ENCODE data around the gene PLCB3. TPM values are rescaled to one million over a fixed set of nuclear protein-coding genes. Genes with fewer than 3 reads are reported as not detected.

Gene PLCB3
- total RNA-seq, 1 experiment from 2014 or later = 40.6 TPM

DNA sequence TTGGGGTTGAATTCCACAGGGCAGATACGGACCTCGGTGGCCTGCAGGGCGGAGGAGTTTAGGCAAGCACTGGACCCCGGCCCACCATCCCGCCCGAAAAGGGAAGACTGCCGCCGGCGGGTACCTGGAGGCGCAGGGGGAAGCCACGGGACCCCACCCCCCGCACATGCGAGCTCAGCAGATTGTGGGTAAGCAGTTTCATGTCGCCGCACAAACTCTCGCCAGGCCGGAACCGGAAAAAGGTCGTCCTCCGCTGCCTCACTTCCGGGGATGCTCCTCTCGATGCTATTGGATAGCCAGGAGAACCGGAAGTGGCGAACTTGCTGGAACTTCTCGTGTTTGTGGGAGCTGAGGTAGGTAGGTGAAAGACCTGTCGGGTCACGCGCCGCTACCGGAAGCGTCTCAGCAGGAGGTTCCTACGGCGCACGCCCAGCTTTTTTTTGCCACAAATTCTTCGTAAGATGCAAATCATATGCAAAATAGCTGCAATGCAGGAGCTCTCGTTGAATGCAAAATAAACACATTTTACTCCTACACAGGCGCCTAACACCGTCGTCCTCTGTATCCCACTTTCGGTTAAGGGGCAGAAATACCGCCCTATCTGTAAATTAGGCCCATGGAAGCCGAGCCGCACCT, 66.1 kb downstream of the PLCB3 start, which contains the start of gene TRMT112:
TSS of gene TRMT112 (minus strand) at position 235 of the 636 bp plus-strand sequence. CDS start at position 202, 33 bp downstream.
- H3K27ac Mint-ChIP-seq (ENCODE audit: unreplicated experiment) = peak within 1 kb of the TSS; percentile 97
- no TSS peak for BruUV-seq (replicated peaks)
- Histone ChIP-seq H3K9me3 (no peaks in the 10 kb centered on the region), H3K36me3 (ENCODE audit: control insufficient read depth, insufficient read depth, low read length) (peaks cover 5% of the 10 kb centered on the region), H3K27me3 (replicated peaks; ENCODE audit: control insufficient read depth, insufficient read depth, low read length) (no peaks in the 10 kb centered on the region), H3K4me1 (peaks cover 15% of the 10 kb centered on the region), H3K4me3 (ENCODE audit: low read depth, low read length) (peak within 1 kb of the TSS; percentile 70)
- no peaks in the 10 kb centered on the region for H3K9me3 Mint-ChIP-seq (ENCODE audit: unreplicated experiment)
- ChIA-PET CTCF (interaction anchor here (0.6 to 3.6 kb wide), 34 partner anchors 9 to 958 kb away, joined by 3 to 274 read pairs (median 6); partner anchors contain the start of genes CATSPERZ, ESRRA, MACROD1 and SF1), POLR2A (interaction anchor here (0.5 to 2.6 kb wide), 37 partner anchors 12 to 1192 kb away, joined by 3 to 86 read pairs (median 6); partner anchors contain the start of genes BAD, ESRRA, GPR137 and MACROD1)
- H3K27me3 Mint-ChIP-seq (ENCODE audit: insufficient read depth, unreplicated experiment) = no peaks in the 10 kb centered on the region
- peak within 1 kb of the TSS; percentile 84 for H3K4me3 Mint-ChIP-seq (ENCODE audit: unreplicated experiment)
- peaks cover 72% of the 10 kb centered on the region for H3K36me3 Mint-ChIP-seq (ENCODE audit: insufficient read depth, unreplicated experiment)
- intact Hi-C loops (cut with micrococcal nuclease; ENCODE audit: unreplicated experiment) = loop anchor here (1.0 to 5.0 kb wide), 6 partner anchors 12 to 331 kb away; partner anchors contain the start of gene ESRRA
- peak; percentile 97 to 100 for DNase-seq
- peaks cover 35% of the 10 kb centered on the region for H3K4me1 Mint-ChIP-seq (ENCODE audit: low read depth, unreplicated experiment)
- TF ChIP-seq, protein P1, sequence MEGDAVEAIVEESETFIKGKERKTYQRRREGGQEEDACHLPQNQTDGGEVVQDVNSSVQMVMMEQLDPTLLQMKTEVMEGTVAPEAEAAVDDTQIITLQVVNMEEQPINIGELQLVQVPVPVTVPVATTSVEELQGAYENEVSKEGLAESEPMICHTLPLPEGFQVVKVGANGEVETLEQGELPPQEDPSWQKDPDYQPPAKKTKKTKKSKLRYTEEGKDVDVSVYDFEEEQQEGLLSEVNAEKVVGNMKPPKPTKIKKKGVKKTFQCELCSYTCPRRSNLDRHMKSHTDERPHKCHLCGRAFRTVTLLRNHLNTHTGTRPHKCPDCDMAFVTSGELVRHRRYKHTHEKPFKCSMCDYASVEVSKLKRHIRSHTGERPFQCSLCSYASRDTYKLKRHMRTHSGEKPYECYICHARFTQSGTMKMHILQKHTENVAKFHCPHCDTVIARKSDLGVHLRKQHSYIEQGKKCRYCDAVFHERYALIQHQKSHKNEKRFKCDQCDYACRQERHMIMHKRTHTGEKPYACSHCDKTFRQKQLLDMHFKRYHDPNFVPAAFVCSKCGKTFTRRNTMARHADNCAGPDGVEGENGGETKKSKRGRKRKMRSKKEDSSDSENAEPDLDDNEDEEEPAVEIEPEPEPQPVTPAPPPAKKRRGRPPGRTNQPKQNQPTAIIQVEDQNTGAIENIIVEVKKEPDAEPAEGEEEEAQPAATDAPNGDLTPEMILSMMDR (IDR thresholded peaks at IDR 0.05; ENCODE audit: insufficient read depth in 1 of 2, low read depth in 1 of 2, low read length in 1 of 2, severe bottlenecking in 1 of 2, unreplicated experiment in 1 of 2) = no peak

DNA sequence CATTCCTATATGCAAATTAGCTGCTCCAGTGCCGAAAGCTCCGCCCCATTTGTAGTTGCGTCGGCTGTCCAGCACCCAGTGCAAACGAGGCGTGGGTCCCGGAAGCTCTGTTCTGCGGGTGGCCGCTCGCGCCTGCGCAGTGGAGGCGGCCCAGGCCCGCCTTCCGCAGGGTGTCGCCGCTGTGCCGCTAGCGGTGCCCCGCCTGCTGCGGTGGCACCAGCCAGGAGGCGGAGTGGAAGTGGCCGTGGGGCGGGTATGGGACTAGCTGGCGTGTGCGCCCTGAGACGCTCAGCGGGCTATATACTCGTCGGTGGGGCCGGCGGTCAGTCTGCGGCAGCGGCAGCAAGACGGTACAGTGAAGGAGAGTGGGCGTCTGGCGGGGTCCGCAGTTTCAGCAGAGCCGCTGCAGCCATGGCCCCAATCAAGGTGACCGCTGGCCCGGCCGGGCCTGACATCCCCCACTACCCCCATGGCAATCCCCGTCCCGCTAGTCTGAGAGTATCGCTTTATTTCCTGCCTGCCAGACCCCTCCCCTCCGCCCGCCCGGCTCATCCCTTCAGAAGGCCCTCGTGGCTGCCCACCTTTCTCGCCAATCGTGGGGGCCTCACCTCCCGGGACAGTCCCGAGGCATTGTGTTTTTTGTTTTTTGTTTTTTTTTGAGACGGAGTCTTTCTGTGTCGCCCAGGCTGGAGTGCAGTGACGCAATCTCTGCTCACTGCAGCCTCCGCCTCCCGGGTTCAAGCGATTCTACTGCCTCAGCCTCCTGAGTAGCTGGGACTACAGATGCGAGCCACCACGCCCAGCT, 66.8 kb downstream of the PLCB3 start, which contains the start of gene PRDX5:
TSS of gene PRDX5 (plus strand) at position 161 of the 805 bp plus-strand sequence. CDS start at position 256, 95 bp downstream.
- H3K36me3 ChIP-seq (ENCODE audit: control insufficient read depth, insufficient read depth, low read length) = peaks cover 5% of the 10 kb centered on the region

More for the DNA sequence above, 66.8 kb downstream of the PLCB3 start, which contains the start of gene PRDX5:
- DNase-seq = peak; percentile 98
- BruUV-seq (replicated peaks) = no TSS peak
- Mint-ChIP-seq H3K4me3 (ENCODE audit: unreplicated experiment) (peak within 1 kb of the TSS; percentile 84), H3K27ac (ENCODE audit: unreplicated experiment) (peak within 1 kb of the TSS; percentile 97), H3K4me1 (ENCODE audit: low read depth, unreplicated experiment) (peaks cover 28% of the 10 kb centered on the region), H3K27me3 (ENCODE audit: insufficient read depth, unreplicated experiment) (no peaks in the 10 kb centered on the region), H3K36me3 (ENCODE audit: insufficient read depth, unreplicated experiment) (peaks cover 69% of the 10 kb centered on the region), H3K9me3 (ENCODE audit: unreplicated experiment) (no peaks in the 10 kb centered on the region)
- CTCF ChIA-PET = interaction anchor here (0.6 to 3.6 kb wide), 35 partner anchors 9 to 957 kb away, joined by 3 to 274 read pairs (median 6); partner anchors contain the start of genes CATSPERZ, ESRRA, MACROD1 and SF1
- H3K4me1 ChIP-seq = peaks cover 21% of the 10 kb centered on the region
- no peaks in the 10 kb centered on the region for H3K9me3 ChIP-seq
- TF ChIP-seq, protein P1 (IDR thresholded peaks at IDR 0.05; ENCODE audit: insufficient read depth in 1 of 2, low read depth in 1 of 2, low read length in 1 of 2, severe bottlenecking in 1 of 2, unreplicated experiment in 1 of 2) = peak in 1 of 2 experiments; percentile 56
- no peaks in the 10 kb centered on the region for H3K27me3 ChIP-seq (replicated peaks; ENCODE audit: control insufficient read depth, insufficient read depth, low read length)
- peak within 1 kb of the TSS; percentile 70 for H3K4me3 ChIP-seq (ENCODE audit: low read depth, low read length)
- POLR2A ChIA-PET = interaction anchor here (0.6 to 2.6 kb wide), 35 partner anchors 11 to 817 kb away, joined by 3 to 86 read pairs (median 6); partner anchors contain the start of genes BAD, ESRRA, GPR137 and MACROD1
- intact Hi-C loops (cut with micrococcal nuclease; ENCODE audit: unreplicated experiment) = loop anchor here (1.0 to 5.0 kb wide), 6 partner anchors 13 to 331 kb away; partner anchors contain the start of gene ESRRA

Other genes starting within 250 kb of the PLCB3 start
- 0.14 and 0.39 TPM in 2 replicates for gene FLRT1, start 215.6 kb upstream of the PLCB3 start, total RNA-seq (2022)
- 24.0 and 29.6 TPM in 2 replicates for gene MACROD1, start 85.4 kb upstream of the PLCB3 start, total RNA-seq (2022)
- 293 and 297 TPM in 2 replicates for gene STIP1, start 65.4 kb upstream of the PLCB3 start, total RNA-seq (2022)
- gene FERMT3, start 44.8 kb upstream of the PLCB3 start, total RNA-seq (2022) = 3.3 and 4.3 TPM in 2 replicates
- 32.1 and 36.8 TPM in 2 replicates for gene TRPT1, start 25.3 kb upstream of the PLCB3 start, total RNA-seq (2022)
- 31.9 and 33.4 TPM in 2 replicates for gene NUDT22, start 25.3 kb upstream of the PLCB3 start, total RNA-seq (2022)
- 22.3 and 22.9 TPM in 2 replicates for gene DNAJC4, start 21.0 kb upstream of the PLCB3 start, total RNA-seq (2022)
- gene VEGFB, start 16.9 kb upstream of the PLCB3 start, total RNA-seq (2022) = 60.6 and 61.7 TPM in 2 replicates
- 70.2 and 76.8 TPM in 2 replicates for gene FKBP2, start 10.4 kb upstream of the PLCB3 start, total RNA-seq (2022)
- gene PPP1R14B, start 4.6 kb upstream of the PLCB3 start, total RNA-seq (2022) = 162 and 185 TPM in 2 replicates
- 50.5 and 51.6 TPM in 2 replicates for gene BAD, start 33.1 kb downstream of the PLCB3 start, total RNA-seq (2022)
- 52.2 and 58.5 TPM in 2 replicates for gene GPR137, start 34.3 kb downstream of the PLCB3 start, total RNA-seq (2022)
- gene KCNK4, start 39.8 kb downstream of the PLCB3 start, total RNA-seq (2022) = not detected in 2 replicates
- 12.8 and 16.7 TPM in 2 replicates for gene CATSPERZ, start 48.8 kb downstream of the PLCB3 start, total RNA-seq (2022)
- 66.9 and 71.7 TPM in 2 replicates for gene ESRRA, start 54.0 kb downstream of the PLCB3 start, total RNA-seq (2022)
- 235 and 246 TPM in 2 replicates for gene TRMT112, start 66.0 kb downstream of the PLCB3 start, total RNA-seq (2022)
- 269 and 306 TPM in 2 replicates for gene PRDX5, start 66.6 kb downstream of the PLCB3 start, total RNA-seq (2022)
- gene CCDC88B, start 88.7 kb downstream of the PLCB3 start, total RNA-seq (2022) = 3.6 and 3.9 TPM in 2 replicates
- 95.7 and 98.6 TPM in 2 replicates for gene RPS6KA4, start 107.6 kb downstream of the PLCB3 start, total RNA-seq (2022)